HepG2 (cell line): Measurements from ENCODE around the gene LHFPL6. TPM values are rescaled to one million over a fixed set of nuclear protein-coding genes. Genes with fewer than 3 reads are reported as not detected.

ENCODE experiments used
- ARID4A ChIP-seq: sonication (generic); formaldehyde crosslinking; IDR thresholded peaks from 2 replicates; pipeline ENCODE4 v1.5.0; 2020; ENCODE audit warnings: mild to moderate bottlenecking, missing genetic modification reagents, borderline replicate concordance
- ASH2L ChIP-seq: fragments of 300-600, 200-600 bp; sonication (generic); IDR thresholded peaks from 2 replicates; pipeline ENCODE4 v1.7.0; 2017; ENCODE audit warnings: low read depth, mild to moderate bottlenecking, moderate library complexity, mixed read lengths, low read length; ENCODE audit not compliant: insufficient read length
- ATF3 ChIP-seq: sonication (generic); formaldehyde crosslinking; IDR thresholded peaks from 2 replicates; pipeline ENCODE4 v1.4.0; 2020; ENCODE audit warnings: missing genetic modification reagents
- DDIT3 ChIP-seq: sonication (generic); formaldehyde crosslinking; IDR thresholded peaks from 2 replicates; pipeline ENCODE4 v1.4.0; 2020; ENCODE audit warnings: mild to moderate bottlenecking, missing genetic modification reagents
- HIC2 ChIP-seq: sonication (generic); formaldehyde crosslinking; IDR thresholded peaks from 2 replicates; pipeline ENCODE4 v1.9.0; 2022; ENCODE audit warnings: low read depth, missing genetic modification reagents
- HOXA7 ChIP-seq: sonication (generic); formaldehyde crosslinking; IDR thresholded peaks from 2 replicates; pipeline ENCODE4 v1.8.1; 2022; ENCODE audit warnings: mild to moderate bottlenecking, missing genetic modification reagents, moderate library complexity
- RFX1 ChIP-seq: fragments of 450-650 bp; IDR thresholded peaks from 2 replicates; pipeline ENCODE4 v1.6.1; 2017
- ZNF512 ChIP-seq: sonication (generic); formaldehyde crosslinking; IDR thresholded peaks from 2 replicates; pipeline ENCODE4 v1.4.0; 2020; ENCODE audit warnings: mild to moderate bottlenecking, missing genetic modification reagents
- ZNF770 ChIP-seq: sonication (generic); formaldehyde crosslinking; IDR thresholded peaks from 2 replicates; pipeline ENCODE4 v1.5.0; 2020; ENCODE audit warnings: mild to moderate bottlenecking, missing genetic modification reagents
- polyA plus RNA-seq, 8 experiments: library from polyadenylated mRNA; depleted of rRNA in 3 of 8; stranded (reverse) in 7 of 8; unstranded in 1 of 8; fragments of >200 nt; fragmentation: Illumina TruSeq in 4 of 8; extraction: Trizol in 4 of 8; gene quantifications; 2 replicates each; pipeline versions ENCODE4 v1.2.1 to v1.2.3, GENCODE V29; 2011 to 2016; ENCODE audit warnings: low read depth in 4 of 8, missing spikeins in 1 of 8, mixed read lengths in 1 of 8; ENCODE audit not compliant: insufficient read depth in 1 of 8
- total RNA-seq, 5 experiments: library from RNA; depleted of rRNA; stranded (reverse); fragments of >200 nt; fragmentation: Illumina TruSeq; extraction: Trizol; gene quantifications; 2 replicates each; pipeline ENCODE4 v1.2.3, GENCODE V29; 2016; ENCODE audit warnings: low read depth in 1 of 5

The LHFPL6 gene
- total and polyA plus RNA-seq, 2 of the 13 experiments (the other 11 are each of a cell fraction or from before 2014, with no cell fraction given), result not detected

GRCh38 chr13:39469676-39470075 is 133.3 kb downstream of the LHFPL6 start (continued):
- no peak for TF ChIP-seq ZNF512 (CRISPR knock-in tag)
- no peak for TF ChIP-seq RFX1
- TF ChIP-seq ARID4A, result no peak
- no peak for TF ChIP-seq ASH2L
- TF ChIP-seq ZNF770 (CRISPR knock-in tag), result no peak
- TF ChIP-seq DDIT3 (CRISPR knock-in tag), result no peak
- no peak for TF ChIP-seq ATF3 (CRISPR knock-in tag)
- no peak for TF ChIP-seq HIC2 (CRISPR knock-in tag)
- no peak for TF ChIP-seq HOXA7 (CRISPR knock-in tag)
